ENCODE data around the gene GRHL1.

- TF ChIP-seq CTCF (IDR thresholded peaks at IDR 0.05) (no peak), ZFX (IDR thresholded peaks at IDR 0.05; ENCODE audit: borderline replicate concordance) (no peak)
These were observed 49.0 kb downstream of the GRHL1 start for GRCh38 chr2:10000541-10000940.
